ENCODE measurements around the gene SAMD13.

- TF ChIP-seq POU2F2 (IDR thresholded peaks at IDR 0.05; ENCODE audit: low read depth, low read length), result no peak
- TF ChIP-seq POLR2A (IDR thresholded peaks at IDR 0.05; ENCODE audit: low read depth, low read length), result no peak
- no peak for TF ChIP-seq POLR2AphosphoS5 (IDR thresholded peaks at IDR 0.05; ENCODE audit: low read depth, low read length)
- TF ChIP-seq SPI1 (IDR thresholded peaks at IDR 0.05; ENCODE audit: low read depth, low read length), result no peak
These were observed 3.8 kb upstream of the SAMD13 start for GRCh38 chr1:84297546-84298244.
